NCI-H226 (cell line): ENCODE data around the gene FAM24B.
"Not testable (repeated sequence)": the region's sequence is repeated elsewhere in the genome, so short reads cannot be mapped to it uniquely, and the experiment has no call there.

Source experiments
- DNase-seq: peaks from one replicate; pipeline ENCODE4 v3.0.0-alpha.2; 2015

The FAM24B gene

GRCh38 chr10:122879339-122880273 is at the start of gene FAM24B:
Gene FAM24B (minus strand): TSS chr10:122879581. CDS start chr10:122850515, 29,066 bp downstream.
- DNase-seq, result peak; percentile 86

DNA sequence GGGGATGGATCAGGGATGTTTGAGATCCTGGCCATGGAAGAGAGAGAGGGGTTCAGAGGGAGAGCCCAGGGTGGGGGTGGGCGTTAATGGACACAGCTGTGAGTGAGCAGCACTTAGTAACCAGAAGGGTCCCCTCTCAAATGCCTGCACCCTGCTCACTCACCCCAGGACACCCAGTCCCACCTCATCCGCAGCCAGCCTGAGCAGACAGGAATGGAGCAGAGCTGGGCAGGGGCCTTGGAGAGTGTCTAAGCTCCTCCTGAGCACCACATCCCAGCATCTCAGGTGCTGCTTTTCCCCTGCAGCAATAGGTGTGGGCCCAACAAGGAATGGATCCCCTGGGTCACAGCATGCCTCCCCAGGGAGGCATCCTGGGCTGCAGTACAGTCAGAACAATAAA is 36.3 kb upstream of the FAM24B start:
- DNase-seq, result no peak

- DNase-seq, result peak; percentile 22
Observed at GRCh38 chr10:122911889-122912484, 32.6 kb upstream of the FAM24B start.

DNA sequence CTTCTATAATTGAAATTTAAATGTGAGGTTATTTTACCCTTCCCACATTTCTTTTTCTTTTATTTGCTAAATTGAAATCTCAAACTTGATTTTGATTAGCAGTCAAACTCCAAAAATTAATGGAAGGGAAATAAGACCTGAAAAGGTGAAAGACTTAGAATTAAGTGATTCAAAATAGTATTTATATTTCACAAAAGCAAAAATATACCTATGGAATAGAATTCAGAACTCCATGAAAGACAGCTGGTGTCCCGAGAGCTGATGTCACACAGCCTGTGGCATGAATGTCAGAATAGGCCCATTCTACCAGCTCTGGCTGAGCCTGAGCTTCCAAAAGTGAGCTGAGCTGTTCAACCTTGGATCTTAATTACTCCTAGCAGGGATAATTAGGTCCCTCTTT is 30.9 kb upstream of the FAM24B start, which contains the start of gene FAM24A:
Gene FAM24A, plus strand, starts transcription at position 301 of the 400 bp plus-strand sequence. CDS start 1,025 bp downstream, outside the sequence.
- DNase-seq, result no peak

DNA sequence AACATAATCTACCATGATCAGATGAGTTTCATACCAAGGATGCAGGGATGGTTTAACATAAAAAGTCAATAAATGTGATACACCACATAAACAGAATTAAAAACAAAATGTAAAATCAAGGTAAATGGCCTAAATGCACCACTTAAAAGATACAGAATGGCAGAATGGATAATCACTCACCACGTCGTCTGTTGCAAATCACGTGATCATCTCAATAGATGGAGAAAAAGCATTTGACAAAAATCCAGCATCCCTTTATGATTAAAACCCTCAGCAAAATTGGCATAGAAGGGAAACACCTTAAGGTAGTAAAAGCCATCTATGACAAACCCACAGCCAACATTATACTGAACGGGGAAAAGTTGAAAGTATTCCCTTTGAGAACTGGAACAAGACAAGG is 24.5 kb upstream of the FAM24B start:
- not testable (repeated sequence) for DNase-seq

DNA sequence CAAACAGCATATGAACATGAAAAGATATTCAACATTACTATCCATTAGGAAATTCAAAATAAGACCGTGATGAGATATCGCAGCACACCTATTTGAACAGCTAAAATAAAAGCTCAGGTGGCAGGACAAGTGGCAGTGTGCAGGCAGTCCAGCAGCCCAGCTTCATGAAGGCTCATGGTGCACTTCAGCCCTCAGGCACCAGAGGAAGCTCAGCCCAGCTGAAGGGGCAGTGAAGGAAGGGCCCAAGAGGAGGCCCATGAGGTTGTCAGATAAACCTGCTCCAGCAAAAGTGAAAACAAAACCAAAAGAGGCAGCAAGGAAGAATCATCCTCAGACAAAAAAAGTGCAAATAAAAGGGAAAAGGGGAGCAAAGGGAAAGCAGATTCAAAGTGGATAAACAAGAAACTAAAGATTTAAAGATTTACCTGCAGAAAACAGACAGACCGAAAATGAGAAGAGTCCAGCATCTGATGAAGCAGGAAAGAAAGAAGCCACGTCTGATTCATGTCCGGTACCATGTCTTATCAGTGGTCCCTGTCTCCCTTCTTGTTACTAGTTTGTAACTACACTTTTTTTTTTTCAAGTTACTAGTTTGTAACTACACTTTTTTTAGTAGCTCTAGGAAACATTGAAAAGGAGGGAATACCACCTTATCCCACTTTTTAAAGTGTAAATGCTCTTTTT is 15.0 kb upstream of the FAM24B start:
- no peak for DNase-seq

DNA sequence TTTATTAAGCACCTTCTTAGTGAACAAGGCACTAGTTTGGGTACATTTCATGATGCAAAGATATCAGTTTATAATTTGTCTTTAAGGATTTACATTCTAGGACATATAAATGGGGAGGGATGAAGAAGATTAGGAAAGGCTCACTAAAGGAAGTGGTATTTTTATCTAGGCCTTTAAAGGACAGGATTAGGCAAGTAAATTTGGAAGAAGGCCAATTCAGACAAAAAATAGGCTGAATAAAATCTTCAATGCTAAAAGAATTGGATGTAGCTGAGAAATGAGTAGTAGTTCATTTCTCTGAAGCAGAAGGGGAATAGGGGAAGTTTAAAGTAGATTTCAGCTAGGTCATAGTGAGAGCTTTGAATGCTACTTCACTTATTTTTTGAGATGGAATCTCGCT is 4.8 kb upstream of the FAM24B start:
- no peak for DNase-seq

- no peak for DNase-seq
Observed at GRCh38 chr10:122882766-122883165, 3.4 kb upstream of the FAM24B start.

GRCh38 chr10:122878799-122879338 is 512 bp downstream of the FAM24B start:
- peak; percentile 10 for DNase-seq

- no peak for DNase-seq
Observed at GRCh38 chr10:122877264-122877663, 2.1 kb downstream of the FAM24B start.

- DNase-seq, result no peak
Observed at GRCh38 chr10:122876467-122876855, 2.9 kb downstream of the FAM24B start.

DNA sequence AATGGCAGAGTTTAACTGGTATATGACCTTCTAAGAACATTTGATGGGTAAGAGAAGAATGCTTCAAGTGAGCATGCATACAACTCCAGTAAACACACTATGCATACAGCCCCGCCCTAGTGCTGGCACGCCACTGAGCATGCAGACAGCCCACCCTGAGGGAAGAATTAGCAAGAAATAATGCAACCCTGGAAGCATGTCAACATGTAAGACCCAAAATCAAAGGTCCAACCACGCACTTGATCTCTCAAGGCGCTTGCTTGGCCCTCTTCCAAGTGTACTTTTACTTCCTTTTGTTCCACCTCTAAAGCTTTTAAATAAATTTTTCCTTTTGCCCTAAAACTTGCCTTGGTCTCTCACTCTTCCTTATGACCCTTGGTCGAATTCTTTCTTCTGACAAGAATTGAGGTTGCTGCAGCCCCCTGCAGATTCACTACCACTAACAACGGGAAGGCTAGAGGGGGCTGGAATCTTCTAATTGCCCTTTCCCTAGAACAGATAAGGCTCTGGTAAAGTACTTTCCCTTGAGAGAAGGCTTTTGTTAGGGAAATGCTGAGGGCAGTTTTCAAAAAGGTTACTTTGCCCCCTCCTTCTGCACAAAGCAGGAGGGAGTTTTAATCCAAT is 3.4 kb downstream of the FAM24B start:
- no peak for DNase-seq

GRCh38 chr10:122871947-122872346 is 7.4 kb downstream of the FAM24B start:
- not testable (repeated sequence) for DNase-seq

- not testable (repeated sequence) for DNase-seq
Observed at GRCh38 chr10:122868768-122869167, 10.6 kb downstream of the FAM24B start.

DNA sequence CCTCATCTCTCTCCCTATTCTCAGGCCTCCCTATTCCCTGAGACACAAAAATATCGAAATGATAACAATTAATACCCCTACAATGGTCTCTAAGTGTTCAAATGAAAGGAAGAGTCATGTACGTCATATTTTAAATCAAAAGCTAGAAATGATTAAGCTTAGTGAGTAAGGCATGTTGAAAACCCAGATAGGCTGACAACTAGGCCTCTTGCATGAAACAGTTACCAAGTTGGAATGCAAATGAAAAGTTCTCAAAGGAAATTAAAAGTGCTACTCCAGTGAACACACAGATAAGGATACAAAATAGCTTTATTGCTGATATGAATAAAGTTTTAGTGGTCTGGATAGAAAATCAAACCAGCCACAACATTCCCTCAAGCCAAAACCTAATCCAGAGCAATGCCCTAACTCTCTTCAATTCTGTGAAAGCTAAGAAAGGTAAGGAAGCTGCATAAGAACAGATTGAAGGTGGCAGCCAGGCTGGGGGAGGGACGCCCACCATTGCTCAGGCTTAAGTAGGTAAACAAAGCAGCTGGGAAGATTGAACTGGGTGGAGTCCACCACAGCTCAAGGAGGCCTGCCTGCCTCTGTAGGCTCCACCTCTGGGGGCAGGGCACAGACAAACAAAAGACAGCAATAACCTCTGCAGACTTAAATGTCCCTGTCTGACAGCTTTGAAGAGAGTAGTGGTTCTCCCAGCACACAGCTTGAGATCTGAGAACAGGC is 12.5 kb downstream of the FAM24B start:
- peak; percentile 43 for DNase-seq

DNA sequence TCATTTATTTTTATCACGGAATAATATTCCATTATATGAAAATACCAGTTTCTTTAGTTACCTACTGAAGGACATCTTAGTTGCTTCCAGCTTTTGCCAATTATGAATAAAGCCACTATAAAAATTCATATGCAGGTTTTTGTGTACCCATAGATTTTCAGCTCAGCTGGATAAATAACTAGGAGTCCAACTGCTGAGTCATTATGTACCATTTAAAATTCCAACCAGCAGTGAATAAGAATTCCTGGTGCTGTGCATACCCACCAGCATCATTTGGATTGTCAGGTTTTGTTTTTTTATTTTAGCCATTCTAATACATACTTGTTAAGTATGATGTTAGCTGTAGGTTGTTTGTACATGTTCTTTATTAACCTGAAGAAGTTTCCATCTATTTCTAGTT is 14.5 kb downstream of the FAM24B start:
- DNase-seq, result no peak

- no peak for DNase-seq
Observed at GRCh38 chr10:122864194-122864592, 15.2 kb downstream of the FAM24B start.

- DNase-seq, result no peak
Observed at GRCh38 chr10:122863216-122864193, 15.9 kb downstream of the FAM24B start.

DNA sequence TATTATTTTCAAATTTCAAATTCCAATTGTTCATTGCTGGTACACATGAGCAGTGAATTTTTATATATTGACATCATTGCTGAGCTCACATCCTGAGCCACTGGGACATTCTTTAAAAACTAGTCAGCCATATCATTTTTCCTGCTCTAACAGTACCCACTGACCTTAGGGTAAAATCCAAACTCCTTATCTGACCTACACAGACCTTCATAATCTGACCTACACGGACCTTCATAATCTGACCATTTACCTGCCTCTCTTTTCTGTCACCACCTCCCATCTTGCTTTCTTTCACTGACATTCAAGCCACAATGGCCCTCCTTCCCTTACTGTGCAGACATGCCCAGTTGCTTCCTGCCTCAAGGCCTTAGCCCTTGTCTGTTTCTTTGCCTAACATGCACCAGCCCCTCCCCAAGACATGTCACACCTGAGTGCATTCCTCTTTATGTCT is 17.6 kb downstream of the FAM24B start:
- peak; percentile 38 for DNase-seq

GRCh38 chr10:122859527-122859926 is 19.9 kb downstream of the FAM24B start:
- no peak for DNase-seq

DNA sequence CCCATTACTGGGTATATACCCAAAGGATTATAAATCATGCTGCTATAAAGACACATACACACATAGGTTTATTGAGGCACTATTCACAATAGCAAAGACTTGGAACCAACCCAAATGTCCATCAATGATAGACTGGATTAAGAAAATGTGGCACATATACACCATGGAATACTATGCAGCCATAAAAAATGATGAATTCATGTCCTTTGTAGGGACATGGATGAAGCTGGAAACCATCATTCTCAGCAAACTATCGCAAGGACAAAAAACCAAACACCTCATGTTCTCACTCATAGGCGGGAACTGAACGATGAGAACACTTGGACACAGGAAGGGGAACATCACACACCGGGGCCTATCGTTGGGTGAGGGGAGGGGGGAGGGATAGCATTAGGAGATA is 21.3 kb downstream of the FAM24B start:
- DNase-seq, result not testable (repeated sequence)
